Esophagus squamous epithelium (tissue), 4 donors: Measurements from ENCODE around the gene LDLRAD4.

Experiments used
- CTCF ChIP-seq, 6 experiments: fragments of 450-650 bp in 4 of 6; fragments of 200-600 bp in 2 of 6; sonication (generic) in 2 of 6; IDR thresholded peaks; one replicate each; pipeline ENCODE4 v1.5.1; 2016 to 2019; ENCODE audit warnings: antibody characterized with exemption in 6 of 6, mild to moderate bottlenecking in 4 of 6, moderate library complexity in 4 of 6
- POLR2A ChIP-seq, 4 donors: fragments of 450-650 bp; IDR thresholded peaks; one replicate each; pipeline ENCODE4 v1.6.1; 2017; ENCODE audit warnings: antibody characterized with exemption in 4 of 4, mild to moderate bottlenecking in 4 of 4, moderate library complexity in 3 of 4

DNA sequence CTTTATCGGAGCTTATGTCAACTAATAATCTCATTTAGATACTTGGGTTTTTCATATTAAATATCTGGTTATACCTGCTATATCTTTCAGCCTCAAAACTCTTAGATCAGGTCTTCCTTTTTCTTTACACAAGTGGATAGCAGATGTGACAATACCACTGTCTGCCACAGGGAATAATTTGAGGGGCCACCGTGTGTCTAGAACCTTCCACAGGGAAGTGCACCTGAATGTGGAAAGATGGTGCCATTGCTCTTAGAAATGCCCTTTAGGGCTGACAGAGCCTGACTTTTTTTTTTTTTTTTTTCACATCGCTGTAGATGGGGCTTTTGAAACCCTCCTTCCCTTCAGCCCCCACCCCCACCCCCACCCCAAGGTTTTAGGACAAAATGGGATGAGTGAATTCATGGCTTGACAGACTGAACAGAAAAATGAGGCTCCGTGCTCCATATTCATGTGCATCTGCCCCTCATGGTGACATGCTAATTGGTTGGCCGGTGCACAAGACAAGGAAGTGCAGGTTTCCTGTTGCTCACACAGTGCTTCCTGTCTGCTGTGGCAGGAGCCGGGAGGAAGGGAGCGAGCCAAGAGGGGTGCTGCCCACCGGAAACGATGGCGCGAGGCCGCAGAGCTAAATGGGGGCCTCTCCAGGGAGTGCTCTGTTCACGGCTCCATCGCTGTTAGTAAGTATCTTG lies 246.0 kb downstream of the LDLRAD4 start:
- TF ChIP-seq CTCF (IDR thresholded peaks at IDR 0.05) (no peak), POLR2A (IDR thresholded peaks at IDR 0.05) (peak in 1 of 4 donors; percentile 26)
